T-helper 1 cell treated with Interleukin-12 subunit alpha and Interleukin-12 subunit beta and Interleukin-4 antibody, amounts not matched to agents 30 μg/mL and 1 μg/mL, for 36 hours (primary cell): ENCODE measurements around the gene ASXL1.
"Not testable (repeated sequence)": the region's sequence is repeated elsewhere in the genome, so short reads cannot be mapped to it uniquely, and the experiment has no call there.

Source experiments
- H3K27ac Mint-ChIP-seq: one replicate; pipeline ENCODE4 v1.8.0; 2021; ENCODE audit warnings: mild to moderate bottlenecking, mixed read lengths
- H3K27me3 Mint-ChIP-seq: one replicate; pipeline ENCODE4 v1.8.0; 2021; ENCODE audit warnings: low read depth, mixed read lengths
- H3K36me3 Mint-ChIP-seq: one replicate; pipeline ENCODE4 v1.8.0; 2021; ENCODE audit warnings: low read depth, mixed read lengths
- H3K4me1 Mint-ChIP-seq: one replicate; pipeline ENCODE4 v1.8.0; 2021; ENCODE audit warnings: low read depth, mixed read lengths
- H3K4me3 Mint-ChIP-seq: one replicate; pipeline ENCODE4 v1.8.0; 2021; ENCODE audit warnings: mild to moderate bottlenecking, moderate library complexity, mixed read lengths
- H3K9me3 Mint-ChIP-seq: one replicate; pipeline ENCODE4 v1.8.0; 2021; ENCODE audit warnings: mixed read lengths

Gene ASXL1

DNA sequence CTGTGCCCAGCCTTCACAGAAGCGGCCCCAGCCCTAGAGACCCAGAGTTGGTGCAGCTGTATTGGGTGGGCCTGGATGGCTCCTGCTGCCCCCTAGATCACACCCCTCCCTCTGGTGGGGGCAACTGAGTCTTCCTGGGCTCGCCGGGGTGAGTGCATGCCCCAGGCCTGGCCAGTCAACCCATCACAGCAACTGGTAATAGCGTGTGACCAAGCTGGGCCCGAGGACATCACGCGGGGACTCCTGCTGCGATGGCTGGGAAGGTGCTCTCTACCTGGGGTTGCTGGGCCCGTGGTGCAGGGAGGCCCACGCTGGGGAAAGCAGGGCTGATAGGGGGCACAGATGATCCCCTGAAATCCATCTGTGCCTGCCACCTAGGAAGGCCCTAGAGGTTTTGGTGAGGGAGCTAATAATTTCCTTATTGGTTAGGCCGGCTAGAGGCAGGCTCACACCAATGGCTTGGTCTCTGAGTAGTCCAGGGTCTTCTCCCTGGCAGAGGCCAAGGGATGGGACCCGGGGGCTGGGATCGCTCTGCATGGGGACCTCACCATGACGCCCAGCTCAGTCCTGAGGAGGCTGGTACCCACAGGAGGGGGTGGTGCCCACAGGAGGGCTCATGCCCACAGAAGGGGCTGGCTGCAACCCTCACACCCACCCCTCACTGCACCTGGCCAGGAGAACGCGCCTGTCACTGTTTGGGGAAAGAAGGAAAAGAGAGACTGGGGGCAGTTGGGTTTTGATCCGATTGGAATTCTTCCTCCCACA is 103.9 kb downstream of the ASXL1 start:
- H3K27ac Mint-ChIP-seq, result no peak overlapping the region
- no peaks in the 10 kb centered on the region for H3K4me1 Mint-ChIP-seq
- no peaks in the 10 kb centered on the region for H3K36me3 Mint-ChIP-seq
- no peaks in the 10 kb centered on the region for H3K27me3 Mint-ChIP-seq
- H3K4me3 Mint-ChIP-seq, result no peak overlapping the region
- no peaks in the 10 kb centered on the region for H3K9me3 Mint-ChIP-seq

DNA sequence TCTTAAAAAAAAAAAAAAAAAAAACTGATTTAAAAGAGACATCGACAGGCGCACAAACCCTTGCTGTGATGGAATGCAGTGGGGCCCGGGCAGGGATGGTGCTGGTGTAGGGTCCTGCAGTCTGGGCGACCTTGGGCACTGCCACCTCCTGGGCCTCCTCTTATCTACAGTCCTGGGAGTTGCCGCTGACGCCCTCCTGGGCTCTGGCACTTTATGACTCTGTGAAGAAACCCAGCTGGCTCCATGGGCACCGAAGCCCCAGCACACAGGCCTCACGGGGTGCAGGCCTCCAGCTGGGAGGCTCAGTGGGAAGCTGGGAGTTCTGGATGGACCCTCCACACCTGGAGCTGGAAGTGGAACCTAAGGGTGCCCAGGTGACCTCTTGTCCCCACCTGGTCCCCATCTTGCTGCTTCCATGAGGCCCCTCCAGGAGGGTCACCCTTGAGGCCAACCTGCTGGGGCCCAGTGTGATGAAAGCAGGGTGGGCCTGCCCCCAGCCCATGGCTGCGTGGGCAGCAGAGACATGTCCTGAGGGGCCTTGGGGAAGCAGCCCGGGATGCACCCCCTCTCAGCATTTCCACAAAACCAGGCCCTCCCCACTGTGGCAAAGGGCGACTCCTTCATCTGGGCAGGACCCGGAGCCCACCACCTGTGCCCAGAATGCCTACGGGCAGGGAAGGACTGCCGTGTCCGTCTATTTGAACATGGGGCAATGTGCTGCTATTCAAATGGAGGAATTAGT is 104.9 kb downstream of the ASXL1 start:
- Mint-ChIP-seq H3K36me3 (no peaks in the 10 kb centered on the region), H3K27me3 (no peaks in the 10 kb centered on the region), H3K27ac (no peak overlapping the region), H3K9me3 (no peaks in the 10 kb centered on the region), H3K4me1 (no peaks in the 10 kb centered on the region), H3K4me3 (no peak overlapping the region)

DNA sequence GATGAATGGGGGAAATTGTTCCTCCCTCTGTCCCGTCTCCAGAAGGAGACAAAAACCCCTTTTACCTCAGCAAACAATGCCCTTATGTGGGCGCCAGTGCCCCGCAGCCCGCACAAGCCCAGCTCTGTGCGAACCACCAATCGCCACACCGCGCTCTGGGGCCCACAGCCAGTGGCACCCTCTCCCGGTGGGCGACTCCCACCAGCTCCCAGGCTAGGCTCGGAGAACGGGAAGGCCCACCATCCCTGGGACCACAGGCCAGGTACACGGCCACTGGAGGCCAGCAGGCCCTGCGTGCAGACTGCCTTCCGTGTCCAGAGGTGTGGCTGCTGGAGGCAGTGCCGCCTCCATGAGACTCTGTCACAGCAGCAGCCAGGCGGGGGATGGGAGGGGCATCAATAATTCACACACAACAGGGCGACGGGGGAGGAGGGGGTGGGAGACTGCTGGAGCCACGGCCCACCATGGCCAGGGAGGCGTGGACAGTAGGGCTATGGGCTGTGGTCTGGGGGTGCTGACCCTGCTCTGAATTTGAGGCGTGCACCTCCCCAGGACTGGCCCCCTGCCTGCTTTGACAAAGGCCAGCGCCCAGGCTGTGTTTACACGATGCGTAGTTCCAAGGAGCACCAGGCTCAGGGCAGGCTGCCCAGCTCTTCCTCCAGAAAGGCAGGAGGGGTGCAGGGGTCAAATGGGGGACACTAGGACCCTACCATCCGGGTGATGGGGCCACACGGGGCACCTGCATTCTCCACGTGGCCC is 105.7 kb downstream of the ASXL1 start:
- Mint-ChIP-seq H3K9me3 (no peaks in the 10 kb centered on the region), H3K4me3 (no peak overlapping the region), H3K36me3 (no peaks in the 10 kb centered on the region), H3K27ac (no peak overlapping the region), H3K27me3 (no peaks in the 10 kb centered on the region), H3K4me1 (no peaks in the 10 kb centered on the region)

DNA sequence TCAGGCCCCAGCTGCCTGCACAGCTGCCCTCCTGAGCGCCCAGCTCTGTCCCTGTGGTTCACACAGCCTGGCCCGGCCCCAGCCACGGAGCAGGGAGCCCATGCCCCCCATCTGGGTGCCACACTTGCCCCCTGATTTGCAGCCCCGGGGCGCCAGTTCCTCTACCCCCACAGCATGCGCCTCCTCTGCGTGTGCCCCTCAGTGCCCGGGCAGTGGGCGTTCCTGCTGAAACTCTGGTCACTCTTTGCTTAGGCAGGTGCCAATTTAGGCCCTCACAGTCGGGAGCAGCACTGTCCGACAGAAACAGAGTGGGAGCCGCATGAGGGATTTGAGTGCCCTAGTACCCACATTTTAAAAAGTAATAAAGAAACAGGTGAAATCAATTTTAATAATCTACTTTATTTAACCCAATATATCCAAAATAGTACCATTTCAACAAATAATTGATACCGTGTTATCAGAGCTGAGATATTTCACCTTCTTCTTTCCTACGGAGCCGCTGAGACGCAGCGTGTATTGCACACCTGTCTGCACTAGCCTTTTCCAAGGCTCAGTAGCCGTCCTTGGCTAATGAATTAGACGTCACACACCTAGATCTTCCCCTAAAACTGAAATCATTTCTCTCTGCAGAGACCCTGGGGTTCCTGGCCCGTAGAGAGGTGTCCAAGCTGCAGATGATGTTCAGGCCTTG is 106.4 kb downstream of the ASXL1 start:
- no peaks in the 10 kb centered on the region for H3K27me3 Mint-ChIP-seq
- H3K36me3 Mint-ChIP-seq, result no peaks in the 10 kb centered on the region
- no peaks in the 10 kb centered on the region for H3K9me3 Mint-ChIP-seq
- H3K4me1 Mint-ChIP-seq, result no peaks in the 10 kb centered on the region
- no peak overlapping the region for H3K4me3 Mint-ChIP-seq
- H3K27ac Mint-ChIP-seq, result no peak overlapping the region

DNA sequence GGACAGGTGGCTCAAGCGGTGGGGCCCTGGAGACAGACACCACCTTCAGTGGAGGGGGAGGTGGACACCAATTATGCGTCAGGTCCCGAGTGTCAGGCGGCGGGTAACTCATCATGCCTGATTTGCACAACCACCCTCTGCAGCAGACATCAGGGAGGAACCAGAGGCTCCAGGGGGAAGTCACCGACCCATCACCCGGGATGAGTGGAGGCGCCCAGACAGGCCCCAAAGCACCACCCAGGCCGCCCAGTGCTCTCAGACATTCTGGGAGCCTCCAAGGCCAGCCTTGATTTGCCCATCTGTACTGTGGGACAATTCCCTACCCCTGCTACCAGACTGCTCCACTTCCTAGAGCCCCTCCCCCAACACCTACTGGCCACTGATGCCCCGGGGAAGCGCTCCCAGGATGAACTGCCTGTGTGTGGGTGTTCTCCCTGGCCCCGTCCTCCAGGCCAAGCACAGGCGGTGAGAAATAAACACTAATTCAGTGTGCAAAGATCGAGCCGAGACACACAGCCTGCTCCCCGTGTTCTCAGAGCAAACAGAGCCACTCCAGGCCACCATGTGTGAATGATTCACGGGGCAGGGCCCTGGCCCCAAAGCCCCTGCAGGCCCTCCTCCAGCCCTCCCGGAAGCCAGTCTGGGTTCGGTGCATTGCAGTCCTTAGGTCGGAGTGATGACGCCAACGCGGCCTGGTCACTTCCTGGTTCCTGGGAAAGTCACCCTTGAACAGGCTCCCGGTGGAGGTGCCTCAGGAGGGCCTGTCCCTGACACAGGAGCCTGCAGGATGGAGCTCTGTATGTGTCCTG is 107.2 kb downstream of the ASXL1 start:
- H3K27ac Mint-ChIP-seq, result no peak overlapping the region
- no peaks in the 10 kb centered on the region for H3K4me1 Mint-ChIP-seq
- H3K36me3 Mint-ChIP-seq, result no peaks in the 10 kb centered on the region
- H3K9me3 Mint-ChIP-seq, result no peaks in the 10 kb centered on the region
- no peaks in the 10 kb centered on the region for H3K27me3 Mint-ChIP-seq
- H3K4me3 Mint-ChIP-seq, result no peak overlapping the region

DNA sequence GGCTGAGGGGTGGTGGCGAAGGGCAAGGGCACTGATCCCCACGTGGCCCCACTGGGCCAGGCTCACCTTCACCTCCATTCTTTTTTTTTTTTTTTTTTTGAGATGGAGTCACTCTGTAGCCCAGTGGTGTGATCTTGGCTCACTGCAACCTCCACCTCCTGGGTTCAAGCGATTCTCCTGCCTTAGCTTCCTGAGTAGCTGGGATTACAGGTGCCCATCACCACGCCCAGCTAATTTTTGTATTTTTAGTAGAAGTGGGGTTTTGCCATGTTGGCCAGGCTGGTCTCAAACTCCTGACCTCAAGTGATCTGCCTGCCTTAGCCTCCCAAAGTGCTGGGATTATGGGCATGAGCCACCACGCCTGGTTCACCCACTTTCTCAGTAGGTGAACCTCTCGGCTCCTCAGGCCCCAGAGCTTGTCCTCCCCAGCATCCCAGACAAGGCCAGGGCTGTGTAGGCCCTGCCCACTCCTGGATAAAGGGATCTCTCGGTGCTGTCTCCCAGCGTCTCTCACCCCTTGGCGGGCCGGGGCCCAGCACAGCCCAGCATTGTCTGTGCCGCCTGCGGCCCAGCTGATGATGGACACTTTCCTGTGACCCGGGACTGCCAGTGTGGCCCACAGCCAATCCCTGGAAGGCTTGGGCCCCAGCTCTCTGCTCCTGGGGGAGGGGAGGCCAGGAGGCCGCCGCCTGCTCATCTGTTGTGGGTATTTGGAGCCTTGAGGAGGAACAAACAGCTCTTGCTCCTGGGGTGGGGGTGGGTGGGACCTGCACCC is 108.0 kb downstream of the ASXL1 start:
- not testable (repeated sequence) for H3K9me3 Mint-ChIP-seq, H3K4me1 Mint-ChIP-seq, H3K36me3 Mint-ChIP-seq, H3K27ac Mint-ChIP-seq, H3K4me3 Mint-ChIP-seq, H3K27me3 Mint-ChIP-seq

DNA sequence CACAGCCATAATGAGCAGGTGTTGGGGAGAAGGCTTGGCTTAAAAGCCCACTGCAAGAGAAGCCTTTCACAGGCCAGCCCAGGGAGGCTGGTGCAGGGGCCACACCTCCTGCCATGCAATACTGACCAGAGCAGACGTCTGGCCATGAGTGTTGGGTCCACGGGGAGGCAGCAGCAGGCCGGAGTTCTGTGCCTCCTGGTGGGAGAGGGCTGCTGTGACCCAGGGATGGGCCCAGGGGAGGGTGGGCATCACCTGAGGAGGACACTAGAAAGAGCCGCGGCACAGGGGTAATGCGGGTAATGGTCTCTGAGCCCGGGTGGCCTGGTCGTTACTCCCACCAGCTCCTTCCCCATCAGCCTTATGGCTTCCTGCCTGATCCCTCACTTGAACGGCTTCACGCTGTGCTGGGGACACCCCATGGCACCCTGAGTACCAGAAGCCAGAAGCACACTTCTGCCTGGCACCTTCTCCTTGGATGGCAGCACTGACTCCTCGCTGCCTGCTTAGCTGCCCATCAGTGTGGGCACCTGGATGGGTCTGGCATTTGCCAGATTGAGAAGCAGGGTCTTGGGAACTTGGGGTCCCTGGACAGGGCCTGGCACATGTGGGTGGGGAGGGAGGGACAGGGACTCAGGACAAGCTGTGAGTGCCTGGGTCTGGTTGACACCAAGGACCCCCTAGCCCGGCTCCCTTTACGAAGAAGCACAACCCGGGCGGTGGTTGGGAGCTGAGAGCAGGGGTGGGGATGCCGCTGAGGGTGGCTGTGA is 108.8 kb downstream of the ASXL1 start:
- H3K27ac Mint-ChIP-seq, result no peak overlapping the region
- H3K4me3 Mint-ChIP-seq, result no peak overlapping the region

DNA sequence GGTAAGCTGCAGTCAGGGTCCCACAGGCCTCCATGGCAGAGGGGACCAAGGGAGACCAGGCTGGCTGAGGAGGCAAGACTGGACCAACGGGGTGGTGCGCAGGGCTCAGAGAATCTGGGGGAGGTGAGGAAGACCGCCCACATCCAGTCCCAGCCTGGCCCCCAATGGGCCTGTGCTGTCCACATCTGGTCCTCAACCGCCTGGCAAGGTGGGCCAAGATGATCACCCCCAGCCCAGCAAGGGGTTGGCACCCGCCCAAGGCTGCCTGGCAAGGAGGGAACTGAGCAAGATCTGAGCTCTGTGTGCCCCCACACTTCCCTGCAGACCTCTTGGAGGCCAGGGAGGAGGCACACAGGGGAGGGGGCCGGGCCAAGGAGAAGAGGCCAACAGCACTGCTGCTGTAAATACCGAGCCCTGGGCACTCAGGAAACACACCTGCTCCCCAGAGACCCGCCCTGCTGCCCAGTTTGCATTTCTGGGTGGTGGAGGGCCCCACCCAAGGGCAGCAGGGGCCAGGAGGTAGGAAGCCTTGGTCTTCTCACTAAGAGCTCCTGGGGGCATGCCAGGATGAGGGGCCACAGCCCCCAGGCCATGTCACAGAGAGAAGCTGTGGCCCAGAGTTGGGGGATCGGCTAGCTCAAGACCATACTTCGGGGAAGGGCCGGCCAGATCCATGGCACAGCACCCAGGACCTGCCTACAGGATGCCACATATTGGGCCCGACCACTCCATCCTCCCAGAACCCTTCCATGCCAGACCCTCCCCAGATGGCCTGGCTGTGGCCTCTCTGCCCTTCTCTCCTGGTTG is 109.6 kb downstream of the ASXL1 start:
- Mint-ChIP-seq H3K4me1 (no peaks in the 10 kb centered on the region), H3K27me3 (no peaks in the 10 kb centered on the region), H3K9me3 (no peaks in the 10 kb centered on the region), H3K4me3 (no peak overlapping the region), H3K27ac (no peak overlapping the region), H3K36me3 (no peaks in the 10 kb centered on the region)

More for the DNA sequence above, 108.8 kb downstream of the ASXL1 start:
- Mint-ChIP-seq H3K27me3 (no peaks in the 10 kb centered on the region), H3K36me3 (no peaks in the 10 kb centered on the region), H3K9me3 (no peaks in the 10 kb centered on the region), H3K4me1 (no peaks in the 10 kb centered on the region)

DNA sequence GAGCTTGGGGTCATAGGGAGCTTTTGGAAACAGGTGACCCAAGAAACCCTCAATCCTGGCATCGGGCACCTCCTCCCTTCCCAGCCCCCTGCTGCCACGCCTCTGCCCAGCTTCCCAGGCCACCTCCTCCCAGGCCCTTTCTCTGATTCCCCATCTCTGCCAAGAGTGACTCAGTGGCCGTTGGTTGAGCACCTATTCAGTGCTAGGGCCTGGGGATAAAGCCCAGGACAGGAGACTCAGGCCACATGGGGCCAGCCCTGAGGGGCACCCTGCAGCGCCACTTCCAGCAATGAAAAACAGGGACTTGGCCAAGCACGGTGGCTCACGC is 110.1 kb downstream of the ASXL1 start:
- no peak overlapping the region for H3K27ac Mint-ChIP-seq
- no peaks in the 10 kb centered on the region for H3K4me1 Mint-ChIP-seq
- no peak overlapping the region for H3K4me3 Mint-ChIP-seq
- no peaks in the 10 kb centered on the region for H3K27me3 Mint-ChIP-seq
- no peaks in the 10 kb centered on the region for H3K36me3 Mint-ChIP-seq
- H3K9me3 Mint-ChIP-seq, result no peaks in the 10 kb centered on the region

DNA sequence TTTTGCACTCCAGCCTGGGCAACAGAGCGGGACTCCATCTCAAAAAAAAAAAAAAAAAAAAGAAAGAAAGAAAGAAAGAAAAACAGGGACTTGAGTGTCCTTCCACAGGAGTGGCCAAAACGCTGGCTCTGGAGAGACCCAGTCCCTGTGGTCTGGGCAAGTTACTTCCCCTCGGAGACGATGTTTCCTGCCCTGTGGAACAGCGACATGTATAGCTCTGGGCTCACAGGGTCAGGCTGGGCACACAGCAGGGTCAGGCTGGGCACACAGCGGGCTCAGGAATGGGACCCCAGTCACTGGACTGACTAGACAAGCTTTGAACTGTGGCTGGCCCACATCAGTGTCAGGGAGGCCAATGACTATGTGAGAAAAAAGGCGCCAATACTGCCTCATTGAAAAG is 110.7 kb downstream of the ASXL1 start:
- Mint-ChIP-seq H3K27ac (no peak overlapping the region), H3K4me1 (no peaks in the 10 kb centered on the region), H3K4me3 (no peak overlapping the region), H3K36me3 (no peaks in the 10 kb centered on the region), H3K27me3 (no peaks in the 10 kb centered on the region), H3K9me3 (no peaks in the 10 kb centered on the region)

DNA sequence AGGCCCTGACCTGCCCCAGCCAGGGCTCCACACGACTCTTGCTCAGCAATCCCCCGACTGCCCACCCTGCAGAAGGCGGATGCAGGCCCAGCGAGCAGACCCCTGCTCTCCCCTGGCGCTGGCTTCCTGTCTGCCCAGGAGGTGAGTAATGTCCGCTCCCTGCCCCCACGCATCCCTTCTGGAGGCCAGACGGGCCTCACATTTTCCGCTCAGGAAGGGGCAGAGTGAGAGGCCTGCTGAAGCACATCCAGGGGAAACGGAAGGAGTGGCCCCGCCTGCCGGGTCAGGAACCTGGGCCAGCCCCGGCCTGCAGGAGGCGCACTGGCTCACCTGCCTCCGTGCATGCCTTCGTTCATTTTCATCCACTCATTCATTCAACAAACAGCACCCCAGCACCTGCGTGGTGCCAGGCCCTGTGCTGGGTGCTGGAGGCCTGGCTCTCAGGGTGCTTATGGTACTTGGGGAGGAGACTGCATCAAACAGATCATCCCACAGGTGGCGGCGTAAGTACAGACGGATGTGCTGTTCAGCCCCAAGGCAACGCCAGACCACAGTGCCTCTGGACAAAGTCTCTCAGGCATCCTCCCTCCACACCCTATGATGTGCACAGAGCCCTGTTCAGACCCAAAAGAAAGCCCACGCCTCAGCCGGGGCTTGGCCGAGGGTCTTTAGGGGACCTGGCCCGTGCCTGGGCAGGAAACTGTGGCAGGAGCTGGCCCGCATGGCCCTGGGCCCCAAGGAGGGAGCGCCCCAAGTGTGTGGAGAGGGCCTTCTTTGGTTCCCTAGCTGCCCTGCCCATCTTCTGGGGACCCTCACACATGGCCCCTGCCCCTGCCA is 112.1 kb downstream of the ASXL1 start:
- Mint-ChIP-seq H3K4me1 (no peaks in the 10 kb centered on the region), H3K4me3 (no peak overlapping the region), H3K27me3 (no peaks in the 10 kb centered on the region), H3K27ac (no peak overlapping the region), H3K36me3 (no peaks in the 10 kb centered on the region), H3K9me3 (no peaks in the 10 kb centered on the region)

DNA sequence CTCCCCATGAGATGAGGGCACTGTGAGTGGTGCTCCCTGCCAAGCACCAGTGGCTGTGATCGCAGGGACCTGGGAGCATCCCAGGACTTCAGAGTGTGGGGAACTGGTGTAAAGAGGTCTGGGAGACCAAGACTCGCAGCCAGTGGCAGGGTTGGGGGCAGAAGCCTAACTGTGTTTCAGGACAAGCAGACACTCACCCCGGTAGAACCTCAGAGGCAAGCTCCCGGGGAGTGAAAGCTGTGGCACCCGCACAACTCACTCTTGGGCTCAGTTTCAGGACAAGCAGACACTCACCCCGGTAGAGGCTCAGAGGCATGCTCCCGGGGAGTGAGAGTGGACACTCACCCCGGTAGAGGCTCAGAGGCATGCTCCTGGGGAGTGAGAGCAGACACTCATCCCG is 112.8 kb downstream of the ASXL1 start:
- no peaks in the 10 kb centered on the region for H3K36me3 Mint-ChIP-seq
- H3K4me1 Mint-ChIP-seq, result no peaks in the 10 kb centered on the region
- no peak overlapping the region for H3K27ac Mint-ChIP-seq
- no peaks in the 10 kb centered on the region for H3K27me3 Mint-ChIP-seq
- no peak overlapping the region for H3K4me3 Mint-ChIP-seq
- no peaks in the 10 kb centered on the region for H3K9me3 Mint-ChIP-seq
